GM23248 (cell line): ENCODE measurements around the gene ZNF148. TPM values are rescaled to one million over a fixed set of nuclear protein-coding genes. Genes with fewer than 3 reads are reported as not detected.

Source experiments
- DNase-seq: peaks from one replicate; pipeline ENCODE4 v3.0.0-alpha.2; 2015
- H2AFZ ChIP-seq: fragments of 200-600 bp; sonication (generic); 2 replicates; pipeline ENCODE4 v1.6.1; 2016; ENCODE audit warnings: antibody characterized with exemption
- H3F3A ChIP-seq: fragments of 200-600 bp; sonication (generic); 2 replicates; pipeline ENCODE4 v1.6.1; 2016; ENCODE audit warnings: mild to moderate bottlenecking, antibody characterized with exemption, mixed run types; ENCODE audit not compliant: insufficient read depth
- H3K27ac ChIP-seq: fragments of 200-600 bp; sonication (generic); 2 replicates; pipeline ENCODE4 v1.5.1; 2016; ENCODE audit warnings: mild to moderate bottlenecking
- H3K27me3 ChIP-seq: fragments of 200-600 bp; sonication (generic); replicated peaks from 2 replicates; pipeline ENCODE4 v1.6.1; 2016; ENCODE audit warnings: mild to moderate bottlenecking; ENCODE audit not compliant: insufficient read depth
- H3K36me3 ChIP-seq: fragments of 200-600 bp; sonication (generic); 2 replicates; pipeline ENCODE4 v1.6.1; 2016; ENCODE audit warnings: low read depth, mild to moderate bottlenecking
- H3K4me1 ChIP-seq: fragments of 200-600 bp; sonication (generic); 2 replicates; pipeline ENCODE4 v1.6.1; 2016; ENCODE audit warnings: mild to moderate bottlenecking; ENCODE audit not compliant: insufficient read depth
- H3K4me2 ChIP-seq: fragments of 200-600 bp; sonication (generic); one replicate; pipeline ENCODE4 v1.6.1; 2016; ENCODE audit warnings: mild to moderate bottlenecking; ENCODE audit not compliant: unreplicated experiment
- H3K4me3 ChIP-seq: fragments of 200-600 bp; sonication (generic); 2 replicates; pipeline ENCODE4 v1.5.1; 2016; ENCODE audit warnings: mild to moderate bottlenecking
- H3K79me2 ChIP-seq: fragments of 200-600 bp; sonication (generic); 2 replicates; pipeline ENCODE4 v1.6.1; 2016; ENCODE audit warnings: mild to moderate bottlenecking; ENCODE audit not compliant: insufficient read depth
- H3K9ac ChIP-seq: fragments of 200-600 bp; sonication (generic); 2 replicates; pipeline ENCODE4 v1.6.1; 2016; ENCODE audit warnings: mild to moderate bottlenecking
- H3K9me2 ChIP-seq: fragments of 200-600 bp; sonication (generic); 2 replicates; pipeline ENCODE4 v1.6.1; 2016; ENCODE audit warnings: mixed run types, mild to moderate bottlenecking, moderate library complexity; ENCODE audit not compliant: insufficient read depth
- H3K9me3 ChIP-seq: fragments of 200-600 bp; sonication (generic); one replicate; pipeline ENCODE4 v1.6.1; 2017; ENCODE audit warnings: low read depth
- H4K20me1 ChIP-seq: fragments of 200-600 bp; sonication (generic); 2 replicates; pipeline ENCODE4 v1.6.0; 2016; ENCODE audit not compliant: insufficient read depth
- EZH2 ChIP-seq: fragments of 200-600 bp; sonication (generic); IDR thresholded peaks from 2 replicates; pipeline ENCODE4 v1.6.1; 2018; ENCODE audit warnings: antibody characterized with exemption, mild to moderate bottlenecking; ENCODE audit not compliant: insufficient read depth, poor library complexity, severe bottlenecking
- EZH2phosphoT487 ChIP-seq: fragments of 200-600 bp; sonication (generic); IDR thresholded peaks from 2 replicates; pipeline ENCODE4 v1.6.1; 2018; ENCODE audit warnings: antibody characterized with exemption, moderate library complexity, mild to moderate bottlenecking, low read depth; ENCODE audit not compliant: insufficient read depth
- WGBS, 2 experiments: methylation state at CpG; one replicate each; pipeline ENCODE4 v1.1.6; 2015 to 2017; ENCODE audit warnings: low lambda C conversion rate in 2 of 2, low coverage in 1 of 2; ENCODE audit errors: missing lambda C conversion rate in 2 of 2; 5-methylcytosine and 5-hydroxymethylcytosine counted together
- in situ Hi-C: fragments of 300-500 bp; cut with MboI; formaldehyde crosslinking; loops from 2 replicates; pipeline ENCODE4 v1.15.0; 2020
- polyA plus RNA-seq: library from polyadenylated mRNA; unstranded; fragments of >200 nt; fragmentation: Nextera tagmentation; extraction: Ambion mirVana; gene quantifications from 2 replicates; pipeline ENCODE4 v1.2.1, GENCODE V29; 2016
- total RNA-seq: library from RNA; depleted of rRNA; stranded (reverse); fragments of >200 nt; shearing (Covaris generic); gene quantifications from 2 replicates; pipeline ENCODE4 v1.2.3, GENCODE V29; 2014

Gene ZNF148
- total and polyA plus RNA-seq, 2 experiments from 2014 or later = 33.1 to 50.3 TPM

- no peaks in the 10 kb centered on the region; the same call in 1 of the 2 replicates for H3K9me2 ChIP-seq
- DNase-seq = peak; percentile 25
- H3K27me3 ChIP-seq = no peaks in the 10 kb centered on the region
- H3K4me3 ChIP-seq = no peak overlapping the region
- 60 to 64% methylated on average over 6 of the region's 6 CpGs for WGBS, 2 experiments
- no peaks in the 10 kb centered on the region for H3K9me3 ChIP-seq
- H4K20me1 ChIP-seq = no peaks in the 10 kb centered on the region; the same call in 1 of the 2 replicates
- H2AFZ ChIP-seq = no peak overlapping the region
- in situ Hi-C loops = no loop called here
- 0 out of 2 replicates have a peak, but pooled peaks cover 4% of the 10 kb centered on the region for H3K79me2 ChIP-seq
- H3K36me3 ChIP-seq = peaks cover 10% of the 10 kb centered on the region
- H3F3A ChIP-seq = peaks cover 40% of the 10 kb centered on the region
- H3K4me2 ChIP-seq = no peak overlapping the region
- no peak for TF ChIP-seq EZH2phosphoT487
- no peak for TF ChIP-seq EZH2
- no peak overlapping the region for H3K9ac ChIP-seq
- H3K27ac ChIP-seq = peak overlapping the region; percentile 16; the same call in 1 of the 2 replicates
- peaks cover 29% of the 10 kb centered on the region for H3K4me1 ChIP-seq
Observed at GRCh38 chr3:125236331-125236903, 138.7 kb downstream of the ZNF148 start.

- in situ Hi-C loops = no loop called here
Observed at GRCh38 chr3:125234831-125235230, 140.3 kb downstream of the ZNF148 start.

GRCh38 chr3:125232401-125232800 lies 142.7 kb downstream of the ZNF148 start:
- Histone ChIP-seq H3K36me3 (peaks cover 21% of the 10 kb centered on the region), H3K27ac (peak overlapping the region; percentile 90)

More at GRCh38 chr3:125234831-125235230, 140.3 kb downstream of the ZNF148 start:
- TF ChIP-seq EZH2phosphoT487 (no peak), EZH2 (no peak)
- Histone ChIP-seq H3K27ac (no peak overlapping the region), H3K9me2 (no peaks in the 10 kb centered on the region), H3F3A (peaks cover 35% of the 10 kb centered on the region), H4K20me1 (no peaks in the 10 kb centered on the region; the same call in 1 of the 2 replicates), H3K4me2 (no peak overlapping the region), H3K79me2 (peaks cover 18% of the 10 kb centered on the region), H3K4me3 (no peak overlapping the region), H3K27me3 (no peaks in the 10 kb centered on the region), H3K4me1 (peaks cover 26% of the 10 kb centered on the region), H2AFZ (no peak overlapping the region), H3K9me3 (no peaks in the 10 kb centered on the region), H3K9ac (no peak overlapping the region), H3K36me3 (peaks cover 15% of the 10 kb centered on the region)
- 95 to 100% methylated on average over 1 of the region's 1 CpG for WGBS, 2 experiments
- no peak for DNase-seq

GRCh38 chr3:125231895-125232294 lies 143.2 kb downstream of the ZNF148 start:
- Histone ChIP-seq H3K4me1 (peaks cover 26% of the 10 kb centered on the region), H4K20me1 (no peaks in the 10 kb centered on the region; the same call in 1 of the 2 replicates), H3K9ac (peak overlapping the region; percentile 68), H3K79me2 (peaks cover 27% of the 10 kb centered on the region), H3F3A (peaks cover 33% of the 10 kb centered on the region), H3K27me3 (no peaks in the 10 kb centered on the region), H3K36me3 (peaks cover 24% of the 10 kb centered on the region), H3K4me2 (peak overlapping the region; percentile 62), H3K9me2 (no peaks in the 10 kb centered on the region), H3K9me3 (no peaks in the 10 kb centered on the region), H3K27ac (peak overlapping the region; percentile 90), H2AFZ (no peak overlapping the region), H3K4me3 (no peak overlapping the region)
- in situ Hi-C loops = no loop called here
- TF ChIP-seq EZH2phosphoT487 (no peak), EZH2 (no peak)
- DNase-seq = peak; percentile 81
- WGBS, 2 experiments = 29 to 30% methylated on average over 3 of the region's 3 CpGs

More at GRCh38 chr3:125232401-125232800, 142.7 kb downstream of the ZNF148 start:
- H3F3A ChIP-seq = peaks cover 35% of the 10 kb centered on the region
- H3K4me3 ChIP-seq = no peak overlapping the region
- in situ Hi-C loops = no loop called here
- H3K4me1 ChIP-seq = peaks cover 26% of the 10 kb centered on the region
- TF ChIP-seq EZH2 (no peak), EZH2phosphoT487 (no peak)
- H3K27me3 ChIP-seq = no peaks in the 10 kb centered on the region
- 95 to 96% methylated on average over 3 of the region's 3 CpGs for WGBS, 2 experiments
- no peaks in the 10 kb centered on the region for H3K9me2 ChIP-seq
- H3K9me3 ChIP-seq = no peaks in the 10 kb centered on the region
- peak overlapping the region; percentile 62 for H3K4me2 ChIP-seq
- no peak overlapping the region for H3K9ac ChIP-seq
- DNase-seq = no peak
- no peak overlapping the region for H2AFZ ChIP-seq
- H3K79me2 ChIP-seq = peaks cover 27% of the 10 kb centered on the region
- no peaks in the 10 kb centered on the region; the same call in 1 of the 2 replicates for H4K20me1 ChIP-seq
